ENCODE results near the gene YWHAB.

GRCh38 chr20:44941120-44941691 is 55.7 kb downstream of the YWHAB start:
- TF ChIP-seq CTCF (IDR thresholded peaks at IDR 0.05), result no peak
- TF ChIP-seq EZH2 (IDR thresholded peaks at IDR 0.05; ENCODE audit: borderline replicate concordance, insufficient read depth, low read depth, low read length, poor library complexity, severe bottlenecking), result no peak

Measured in B cell (primary cell).